ENCODE measurements around the gene WNT11.

Gene WNT11

GRCh38 chr11:76228071-76228874 lies 22.0 kb upstream of the WNT11 start:
- Histone ChIP-seq H3K4me3 (ENCODE audit: low read depth, low read length) (no peak overlapping the region), H3K4me1 (peaks cover 20% of the 10 kb centered on the region), H3K27me3 (no peaks in the 10 kb centered on the region), H3K9me3 (no peaks in the 10 kb centered on the region), H3K36me3 (no peaks in the 10 kb centered on the region)
- DNase-seq: no peak
- TF ChIP-seq CTCF (IDR thresholded peaks at IDR 0.05; ENCODE audit: low read depth, low read length): no peak

GRCh38 chr11:76226626-76227025 lies 20.3 kb upstream of the WNT11 start:
- no peaks in the 10 kb centered on the region for H3K9me3 ChIP-seq
- H3K27me3 ChIP-seq: no peaks in the 10 kb centered on the region
- no peak for TF ChIP-seq CTCF (IDR thresholded peaks at IDR 0.05; ENCODE audit: low read depth, low read length)
- no peaks in the 10 kb centered on the region for H3K36me3 ChIP-seq
- DNase-seq: no peak
- H3K4me1 ChIP-seq: peaks cover 20% of the 10 kb centered on the region
- H3K4me3 ChIP-seq (ENCODE audit: low read depth, low read length): no peak overlapping the region

- DNase-seq: no peak
- no peak for TF ChIP-seq CTCF (IDR thresholded peaks at IDR 0.05; ENCODE audit: low read depth, low read length)
- no peaks in the 10 kb centered on the region for H3K9me3 ChIP-seq
- peaks cover 11% of the 10 kb centered on the region for H3K4me1 ChIP-seq
- H3K4me3 ChIP-seq (ENCODE audit: low read depth, low read length): no peak overlapping the region
- H3K27me3 ChIP-seq: no peaks in the 10 kb centered on the region
- no peaks in the 10 kb centered on the region for H3K36me3 ChIP-seq
Observed at GRCh38 chr11:76225122-76225611, 18.9 kb upstream of the WNT11 start.

- H3K4me3 ChIP-seq (ENCODE audit: low read depth, low read length): no peak overlapping the region
- H3K4me1 ChIP-seq: peaks cover 5% of the 10 kb centered on the region
- H3K27me3 ChIP-seq: no peaks in the 10 kb centered on the region
- no peak for TF ChIP-seq CTCF (IDR thresholded peaks at IDR 0.05; ENCODE audit: low read depth, low read length)
- no peaks in the 10 kb centered on the region for H3K9me3 ChIP-seq
- no peak for DNase-seq
- H3K36me3 ChIP-seq: no peaks in the 10 kb centered on the region
Observed at GRCh38 chr11:76224461-76225121, 18.3 kb upstream of the WNT11 start.

- Histone ChIP-seq H3K4me3 (ENCODE audit: low read depth, low read length) (no peak overlapping the region), H3K27me3 (no peaks in the 10 kb centered on the region), H3K36me3 (no peaks in the 10 kb centered on the region), H3K4me1 (no peaks in the 10 kb centered on the region), H3K9me3 (no peaks in the 10 kb centered on the region)
- TF ChIP-seq CTCF (IDR thresholded peaks at IDR 0.05; ENCODE audit: low read depth, low read length): no peak
- DNase-seq: no peak
Observed at GRCh38 chr11:76221365-76221764, 15.1 kb upstream of the WNT11 start.

GRCh38 chr11:76219243-76219642 lies 12.9 kb upstream of the WNT11 start:
- no peak overlapping the region for H3K4me3 ChIP-seq (ENCODE audit: low read depth, low read length)
- no peaks in the 10 kb centered on the region for H3K27me3 ChIP-seq
- no peaks in the 10 kb centered on the region for H3K4me1 ChIP-seq
- H3K36me3 ChIP-seq: no peaks in the 10 kb centered on the region
- DNase-seq: no peak
- TF ChIP-seq CTCF (IDR thresholded peaks at IDR 0.05; ENCODE audit: low read depth, low read length): no peak
- H3K9me3 ChIP-seq: no peaks in the 10 kb centered on the region

Data from BE2C (cell line).